Forelimb muscle (tissue), 1 donor: Measurements from ENCODE around the gene YLPM1. TPM values are rescaled to one million over a fixed set of nuclear protein-coding genes. Genes with fewer than 3 reads are reported as not detected.
A peak's percentile ranks its signal among the peaks of the same experiment; 100 is the strongest.
"Not testable (repeated sequence)": the region's sequence is repeated elsewhere in the genome, so short reads cannot be mapped to it uniquely, and the experiment has no call there.

ENCODE experiments used
- DNase-seq: peaks from one replicate; pipeline ENCODE4 v3.0.0-alpha.2; 2013; ENCODE audit warnings: low read depth
- polyA plus RNA-seq: library from polyadenylated mRNA; unstranded; fragments of 120-200 nt; gene quantifications from one replicate; pipeline ENCODE4 v1.2.1, GENCODE V29; 2013; ENCODE audit not compliant: insufficient read length

Gene YLPM1, protein sequence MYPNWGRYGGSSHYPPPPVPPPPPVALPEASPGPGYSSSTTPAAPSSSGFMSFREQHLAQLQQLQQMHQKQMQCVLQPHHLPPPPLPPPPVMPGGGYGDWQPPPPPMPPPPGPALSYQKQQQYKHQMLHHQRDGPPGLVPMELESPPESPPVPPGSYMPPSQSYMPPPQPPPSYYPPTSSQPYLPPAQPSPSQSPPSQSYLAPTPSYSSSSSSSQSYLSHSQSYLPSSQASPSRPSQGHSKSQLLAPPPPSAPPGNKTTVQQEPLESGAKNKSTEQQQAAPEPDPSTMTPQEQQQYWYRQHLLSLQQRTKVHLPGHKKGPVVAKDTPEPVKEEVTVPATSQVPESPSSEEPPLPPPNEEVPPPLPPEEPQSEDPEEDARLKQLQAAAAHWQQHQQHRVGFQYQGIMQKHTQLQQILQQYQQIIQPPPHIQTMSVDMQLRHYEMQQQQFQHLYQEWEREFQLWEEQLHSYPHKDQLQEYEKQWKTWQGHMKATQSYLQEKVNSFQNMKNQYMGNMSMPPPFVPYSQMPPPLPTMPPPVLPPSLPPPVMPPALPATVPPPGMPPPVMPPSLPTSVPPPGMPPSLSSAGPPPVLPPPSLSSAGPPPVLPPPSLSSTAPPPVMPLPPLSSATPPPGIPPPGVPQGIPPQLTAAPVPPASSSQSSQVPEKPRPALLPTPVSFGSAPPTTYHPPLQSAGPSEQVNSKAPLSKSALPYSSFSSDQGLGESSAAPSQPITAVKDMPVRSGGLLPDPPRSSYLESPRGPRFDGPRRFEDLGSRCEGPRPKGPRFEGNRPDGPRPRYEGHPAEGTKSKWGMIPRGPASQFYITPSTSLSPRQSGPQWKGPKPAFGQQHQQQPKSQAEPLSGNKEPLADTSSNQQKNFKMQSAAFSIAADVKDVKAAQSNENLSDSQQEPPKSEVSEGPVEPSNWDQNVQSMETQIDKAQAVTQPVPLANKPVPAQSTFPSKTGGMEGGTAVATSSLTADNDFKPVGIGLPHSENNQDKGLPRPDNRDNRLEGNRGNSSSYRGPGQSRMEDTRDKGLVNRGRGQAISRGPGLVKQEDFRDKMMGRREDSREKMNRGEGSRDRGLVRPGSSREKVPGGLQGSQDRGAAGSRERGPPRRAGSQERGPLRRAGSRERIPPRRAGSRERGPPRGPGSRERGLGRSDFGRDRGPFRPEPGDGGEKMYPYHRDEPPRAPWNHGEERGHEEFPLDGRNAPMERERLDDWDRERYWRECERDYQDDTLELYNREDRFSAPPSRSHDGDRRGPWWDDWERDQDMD (N-terminal part only)
- 48.8 TPM for polyA plus RNA-seq

GRCh38 chr14:74762917-74763802 lies at the start of gene YLPM1:
TSS of gene YLPM1 (plus strand) at chr14:74763316. CDS start at chr14:74763490, 174 bp downstream.
- DNase-seq, result peak; percentile 96

DNA sequence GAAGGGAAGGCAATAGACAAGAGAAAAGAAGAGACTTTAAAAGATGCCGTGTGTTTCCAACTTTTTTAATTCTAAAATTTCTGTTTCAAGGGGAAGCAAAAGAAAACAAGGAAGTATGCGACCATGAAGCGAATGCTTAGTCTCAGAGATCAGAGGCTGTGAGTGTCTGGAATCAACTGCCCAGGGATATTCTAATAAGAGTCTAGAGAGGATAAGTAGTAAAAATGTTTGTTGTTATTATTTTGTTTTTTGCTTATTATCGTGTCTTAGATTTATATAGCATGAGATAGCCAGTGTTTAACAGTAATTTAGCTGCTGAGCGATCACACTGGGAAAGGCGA lies 49.8 kb upstream of the YLPM1 start:
- DNase-seq, result no peak

DNA sequence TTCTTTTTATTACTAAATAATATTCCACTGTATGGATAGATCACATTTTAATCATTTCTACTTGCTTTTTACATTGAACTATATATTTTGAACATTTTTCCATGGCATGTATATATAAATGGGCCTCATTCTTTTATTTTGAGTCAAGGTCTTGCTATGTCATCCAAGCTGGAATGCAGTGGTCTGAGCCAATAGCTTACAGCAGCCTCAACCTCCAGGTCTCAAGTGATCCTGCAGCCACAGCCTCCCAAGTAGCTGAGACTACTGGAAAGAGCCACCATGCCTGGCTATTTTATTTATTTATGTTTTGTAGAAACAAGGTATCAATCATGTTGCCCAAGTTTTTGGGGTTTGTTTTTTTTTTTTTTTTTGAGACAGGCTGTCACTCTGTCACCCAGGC lies 42.6 kb upstream of the YLPM1 start:
- no peak for DNase-seq

DNA sequence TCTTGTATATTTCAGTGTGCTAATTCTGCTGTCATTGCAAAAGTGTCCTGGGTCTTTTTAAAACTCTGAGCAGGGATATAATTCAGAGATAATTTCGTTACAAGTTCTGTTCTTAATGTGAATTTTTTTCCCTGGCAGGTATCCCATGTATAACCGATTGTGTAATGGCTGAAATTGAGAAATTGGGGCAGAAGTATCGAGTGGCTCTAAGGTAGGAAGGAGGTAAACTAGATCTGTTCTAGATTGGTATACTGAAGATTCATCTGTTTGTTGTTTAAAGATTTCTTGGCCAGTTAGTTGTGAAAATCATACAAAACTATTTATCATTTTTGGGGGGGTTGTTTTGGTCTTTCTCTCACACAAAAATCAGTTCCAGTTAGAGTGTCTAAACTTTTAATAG lies 40.0 kb upstream of the YLPM1 start:
- no peak for DNase-seq

DNA sequence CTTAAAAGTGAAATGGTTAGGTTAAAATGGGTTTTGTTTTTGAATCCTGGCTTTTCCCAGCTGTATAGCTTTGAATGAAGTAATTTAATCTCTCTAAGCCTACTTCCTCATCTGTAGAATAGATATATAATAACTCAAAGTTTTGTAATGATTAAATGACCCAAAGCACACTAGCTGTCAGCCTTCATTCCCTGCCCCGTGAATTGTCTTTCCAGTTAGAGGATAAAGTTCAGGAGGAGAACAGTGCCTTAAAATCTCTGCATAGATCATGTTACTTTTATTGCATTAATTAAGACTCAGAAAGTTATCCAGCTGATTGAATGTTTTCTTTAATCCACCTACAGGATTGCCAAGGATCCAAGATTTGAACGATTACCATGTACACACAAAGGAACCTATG lies 30.7 kb upstream of the YLPM1 start:
- DNase-seq, result no peak

- no peak for DNase-seq
Observed at GRCh38 chr14:74733221-74733620, 29.9 kb upstream of the YLPM1 start.

DNA sequence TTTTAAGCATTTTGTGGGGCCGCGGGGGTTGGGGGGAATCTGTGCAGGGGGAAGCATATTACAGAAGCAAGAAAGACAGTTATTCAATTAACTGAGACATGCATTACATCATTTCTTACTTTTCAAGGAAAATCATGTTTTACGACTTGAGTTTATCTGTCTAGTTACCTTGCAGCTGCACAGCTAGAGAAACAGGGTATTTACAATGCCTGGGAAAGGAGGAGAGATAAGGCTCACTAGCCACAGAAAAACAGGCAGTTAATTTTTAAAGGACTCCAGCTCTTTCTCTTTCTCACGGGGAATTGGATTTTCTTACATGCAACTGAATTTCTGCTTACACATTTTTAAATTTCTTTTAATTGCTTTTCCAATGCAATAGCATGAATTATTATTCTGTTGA lies 28.0 kb upstream of the YLPM1 start:
- DNase-seq, result no peak

GRCh38 chr14:74737753-74738325 lies 25.3 kb upstream of the YLPM1 start:
- no peak for DNase-seq

DNA sequence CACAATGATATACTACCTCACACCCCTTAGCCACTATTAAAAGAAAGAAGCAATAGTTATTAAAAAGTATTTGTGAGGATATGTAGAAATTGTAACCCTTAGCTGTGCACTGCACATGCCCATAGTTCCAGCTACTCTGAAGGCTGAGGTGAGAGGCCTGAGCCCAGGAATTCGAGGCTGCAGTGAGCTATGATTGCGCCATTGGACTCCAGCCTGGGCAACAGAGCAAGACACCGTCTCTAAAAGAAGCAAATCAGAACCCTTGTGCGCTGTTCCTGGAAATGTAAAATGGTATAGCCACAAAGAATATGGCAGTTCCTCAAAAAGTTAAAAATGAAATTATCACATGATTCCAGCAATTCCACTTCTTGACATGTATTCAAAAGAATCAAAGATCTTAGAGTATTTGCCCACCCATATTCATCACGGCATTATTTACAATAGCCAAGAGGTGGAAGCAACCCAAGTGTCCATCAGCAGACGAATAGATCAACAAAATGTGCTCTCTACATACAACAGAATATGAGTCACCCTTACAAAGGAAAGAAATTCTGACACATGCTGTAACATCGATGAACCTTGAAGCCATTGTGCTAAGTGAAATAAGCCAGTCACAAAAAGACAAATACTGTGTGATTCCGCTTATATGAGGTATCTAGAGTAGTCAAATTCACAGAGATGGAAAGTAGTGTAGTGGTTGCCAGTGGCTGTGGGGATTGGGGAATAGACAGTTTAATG lies 23.7 kb upstream of the YLPM1 start:
- no peak for DNase-seq

GRCh38 chr14:74747237-74747636 lies 15.9 kb upstream of the YLPM1 start:
- DNase-seq, result no peak

DNA sequence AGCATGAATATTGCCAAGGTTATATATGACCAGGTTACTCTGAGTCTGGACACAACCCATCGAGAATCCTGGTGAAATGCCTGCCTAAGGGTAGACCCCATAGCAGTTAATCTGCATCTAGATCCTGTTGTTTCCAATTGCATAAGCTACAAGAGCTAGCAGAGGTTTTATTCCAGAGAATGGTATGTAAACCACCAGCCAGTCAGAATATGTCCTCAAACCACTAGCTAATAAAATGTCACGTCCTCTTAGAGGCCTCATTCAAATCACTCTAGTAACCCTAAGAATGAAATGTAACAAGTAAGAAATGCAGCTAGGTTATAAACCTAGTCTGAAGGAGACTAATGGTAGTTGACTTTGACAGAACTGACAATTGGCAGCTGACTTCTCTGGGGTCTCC lies 9.0 kb upstream of the YLPM1 start:
- DNase-seq, result no peak

DNA sequence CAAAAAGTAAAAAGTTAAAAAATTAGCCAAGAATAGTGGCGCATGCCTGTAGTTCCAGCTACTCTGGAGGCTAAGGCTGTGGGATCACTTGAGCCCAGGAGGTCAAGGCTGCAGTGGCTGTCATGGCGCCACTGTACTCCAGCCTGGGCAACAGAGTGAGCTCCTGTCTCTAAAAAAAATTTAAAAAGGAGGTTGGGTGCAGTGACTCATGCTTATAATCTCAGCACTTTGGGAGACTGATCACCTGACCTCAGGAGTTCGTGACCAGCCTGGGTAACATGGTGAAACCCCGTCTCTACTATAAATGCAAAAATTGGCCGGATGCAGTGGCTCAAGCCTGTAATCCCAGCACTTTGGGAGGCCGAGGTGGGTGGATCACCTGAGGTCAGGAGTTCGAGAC lies 8.2 kb upstream of the YLPM1 start:
- no peak for DNase-seq

DNA sequence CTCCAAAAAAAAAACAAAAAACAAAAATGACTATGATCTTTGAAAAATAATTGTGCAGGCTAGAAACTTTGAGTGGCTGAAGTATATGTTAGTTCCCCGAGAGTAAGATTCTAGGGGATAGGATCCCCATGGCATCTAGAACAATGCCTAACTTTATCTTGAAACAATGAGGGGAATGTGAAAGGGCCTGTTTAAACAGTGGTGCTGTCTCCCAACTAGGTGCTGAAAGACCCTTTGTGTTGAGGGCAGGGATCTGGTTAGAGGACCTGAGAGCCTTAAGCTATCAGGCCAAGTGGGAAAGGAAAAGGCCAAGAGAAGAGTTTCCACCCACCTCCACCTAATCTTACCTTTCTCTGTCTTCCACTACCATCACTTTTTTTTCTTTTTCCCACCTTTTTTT lies 6.8 kb upstream of the YLPM1 start:
- DNase-seq, result no peak

DNA sequence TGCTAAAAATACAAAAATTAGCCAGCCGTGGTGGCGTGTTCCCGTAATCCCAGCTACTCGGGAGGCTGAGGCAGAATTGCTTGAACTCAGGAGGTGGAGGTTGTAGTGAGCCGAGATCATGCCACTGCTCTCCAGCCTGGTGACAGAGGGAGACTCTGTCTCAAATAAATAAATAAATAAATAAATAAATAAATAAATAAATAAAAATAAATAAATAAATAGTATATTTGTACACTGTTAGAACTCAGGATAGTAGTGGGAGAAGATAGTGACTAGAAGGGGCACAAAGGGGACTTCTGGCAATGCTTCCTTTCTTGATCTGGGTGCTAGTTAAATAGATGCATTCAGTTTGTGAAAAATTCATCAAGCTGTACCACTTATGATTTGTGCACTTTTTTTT lies 4.6 kb upstream of the YLPM1 start:
- DNase-seq, result not testable (repeated sequence)

GRCh38 chr14:74763803-74764531 lies 851 bp downstream of the YLPM1 start:
- no peak for DNase-seq

GRCh38 chr14:74765721-74766120 lies 2.6 kb downstream of the YLPM1 start:
- no peak for DNase-seq

DNA sequence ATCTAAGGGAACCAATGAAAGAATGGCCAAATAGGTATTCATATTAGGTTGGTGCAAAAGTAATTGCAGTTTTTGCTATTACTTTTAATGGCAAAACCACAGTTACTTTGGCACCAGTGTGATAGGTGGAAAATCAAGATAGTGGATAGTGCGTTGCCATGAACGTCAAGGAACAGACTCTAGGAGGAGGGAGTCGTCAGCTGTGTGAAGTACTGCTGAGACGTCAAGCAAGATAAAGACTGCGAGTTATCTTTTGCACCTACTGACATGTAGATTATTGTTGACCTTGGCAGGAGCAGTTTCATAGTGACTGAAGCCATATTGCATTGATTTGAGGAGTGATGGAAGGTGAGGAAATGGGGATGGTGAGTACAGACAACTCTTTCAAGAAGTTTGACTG lies 8.3 kb downstream of the YLPM1 start:
- no peak for DNase-seq

- no peak for DNase-seq
Observed at GRCh38 chr14:74784634-74785033, 21.5 kb downstream of the YLPM1 start.

DNA sequence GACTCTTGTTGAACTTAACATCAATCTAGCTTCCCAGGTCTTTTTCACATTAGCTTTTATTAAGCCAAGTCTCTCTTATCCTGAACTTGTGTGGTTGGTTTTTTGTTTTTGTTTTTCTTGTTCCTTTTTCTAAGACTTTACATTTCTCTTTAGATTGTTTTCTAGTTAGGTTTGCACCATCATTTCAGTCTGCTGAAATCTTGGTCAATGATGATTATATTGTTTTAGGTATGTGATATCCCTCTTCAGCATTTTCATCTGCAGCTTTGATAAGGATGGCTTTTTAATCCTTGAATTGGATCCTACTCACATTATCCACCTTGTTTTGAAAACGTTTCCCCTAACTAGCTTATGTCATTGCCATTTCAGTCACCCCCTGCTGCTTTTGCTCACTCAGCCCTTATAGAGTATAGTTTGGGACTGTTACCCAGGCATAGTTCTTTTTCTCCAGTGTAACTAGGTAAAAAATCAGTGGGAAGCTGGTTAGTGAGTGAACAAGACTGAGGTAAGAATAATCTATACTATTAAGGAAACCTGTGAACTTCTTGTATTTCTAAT lies 22.0 kb downstream of the YLPM1 start:
- DNase-seq, result no peak
